Dendritic cell treated with granulocyte-macrophage colony-stimulating factor and Interleukin-4, amounts not matched to agents 40 ng/mL and 50 ng/mL, for 4 days (primary cell): Measurements from ENCODE around the gene ME2.
"Not testable (repeated sequence)": the region's sequence is repeated elsewhere in the genome, so short reads cannot be mapped to it uniquely, and the experiment has no call there.

Source experiments
- H3K27ac Mint-ChIP-seq: one replicate; pipeline ENCODE4 v1.8.0; 2022; ENCODE audit warnings: mild to moderate bottlenecking, mixed read lengths
- H3K27me3 Mint-ChIP-seq: one replicate; pipeline ENCODE4 v1.8.0; 2022; ENCODE audit warnings: mild to moderate bottlenecking, mixed read lengths
- H3K36me3 Mint-ChIP-seq: one replicate; pipeline ENCODE4 v1.8.0; 2022; ENCODE audit warnings: low read depth, mixed read lengths
- H3K4me1 Mint-ChIP-seq: one replicate; pipeline ENCODE4 v1.8.0; 2022; ENCODE audit warnings: low read depth, mixed read lengths
- H3K4me3 Mint-ChIP-seq: one replicate; pipeline ENCODE4 v1.8.0; 2022; ENCODE audit warnings: mild to moderate bottlenecking, moderate library complexity, mixed read lengths
- H3K9me3 Mint-ChIP-seq: one replicate; pipeline ENCODE4 v1.8.0; 2022; ENCODE audit warnings: mixed read lengths
- intact Hi-C: fragments of 100-400 bp; cut with micrococcal nuclease; formaldehyde crosslinking; loops from one replicate; pipeline ENCODE4 v1.15.0; 2022

ME2 gene

DNA sequence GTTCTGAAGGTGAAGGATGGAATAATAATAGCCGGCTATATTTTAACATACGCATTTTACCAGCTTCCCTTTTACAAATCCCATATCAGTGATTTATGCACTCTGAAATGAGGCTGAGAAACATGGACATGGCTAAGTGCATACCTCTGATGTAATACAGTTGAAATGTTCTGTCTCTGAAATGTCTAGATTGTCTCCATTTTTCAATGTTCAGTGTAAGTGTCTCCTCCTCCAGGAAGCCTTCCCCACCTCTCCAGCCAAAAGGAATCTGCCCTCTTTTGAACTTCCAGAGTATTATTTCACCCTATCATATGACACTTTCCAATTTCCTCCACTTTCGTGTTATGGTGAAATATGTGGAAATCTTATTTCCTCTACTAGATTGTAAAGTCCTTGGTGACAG is 29.5 kb upstream of the ME2 start:
- intact Hi-C loops = no loop called here
- Mint-ChIP-seq H3K27ac (peak overlapping the region; percentile 67), H3K4me1 (peaks cover 64% of the 10 kb centered on the region)

DNA sequence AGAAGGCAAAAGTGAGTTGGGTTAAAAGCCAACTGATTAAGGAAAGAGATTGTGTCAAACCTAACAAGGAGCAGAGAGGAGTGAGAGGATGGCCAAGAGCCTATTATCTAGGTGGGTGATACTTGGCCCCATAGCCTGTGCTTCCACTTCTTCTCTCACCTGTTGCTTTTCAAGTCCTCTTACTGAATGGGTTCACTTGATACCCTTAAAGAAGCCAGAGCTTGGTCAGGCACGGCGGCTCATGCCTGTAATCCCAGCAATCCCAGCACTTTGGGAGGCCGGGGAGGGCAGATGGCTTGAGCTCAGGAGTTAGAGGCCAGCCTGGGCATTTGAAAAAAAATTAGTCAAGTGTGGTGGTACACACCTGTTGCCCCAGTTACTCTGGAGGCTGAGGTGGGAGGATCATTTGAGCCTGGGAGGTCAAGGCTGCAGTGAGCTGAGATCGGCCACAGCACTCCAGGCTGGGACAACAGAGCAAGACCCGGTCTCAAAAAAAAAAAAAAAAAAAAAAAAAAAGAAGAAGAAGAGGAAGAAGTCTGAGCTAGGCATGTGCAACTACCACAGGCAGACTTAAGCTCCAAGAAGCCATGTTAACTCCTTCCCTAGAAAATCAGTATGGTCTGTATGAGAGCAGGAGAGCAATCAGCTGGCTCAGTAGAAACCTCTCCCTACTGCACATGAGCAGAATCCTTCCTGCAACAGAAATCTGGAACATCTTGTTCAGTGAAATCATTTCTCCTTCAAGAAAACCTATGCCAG is 28.4 kb upstream of the ME2 start:
- no peaks in the 10 kb centered on the region for H3K36me3 Mint-ChIP-seq
- peak overlapping the region; percentile 67 for H3K27ac Mint-ChIP-seq
- no peaks in the 10 kb centered on the region for H3K27me3 Mint-ChIP-seq
- intact Hi-C loops = no loop called here
- H3K4me1 Mint-ChIP-seq = peaks cover 74% of the 10 kb centered on the region
- H3K9me3 Mint-ChIP-seq = no peaks in the 10 kb centered on the region
- H3K4me3 Mint-ChIP-seq = no peak overlapping the region

More for the DNA sequence above, 29.5 kb upstream of the ME2 start:
- H3K27me3 Mint-ChIP-seq = no peaks in the 10 kb centered on the region
- H3K4me3 Mint-ChIP-seq = no peak overlapping the region
- H3K36me3 Mint-ChIP-seq = no peaks in the 10 kb centered on the region
- no peaks in the 10 kb centered on the region for H3K9me3 Mint-ChIP-seq

GRCh38 chr18:50853863-50854271 is 25.1 kb upstream of the ME2 start:
- Mint-ChIP-seq H3K4me3 (no peak overlapping the region), H3K27ac (peak overlapping the region; percentile 82), H3K4me1 (peaks cover 82% of the 10 kb centered on the region), H3K36me3 (no peaks in the 10 kb centered on the region), H3K9me3 (no peaks in the 10 kb centered on the region), H3K27me3 (no peaks in the 10 kb centered on the region)
- intact Hi-C loops = loop anchor here (2.0 kb wide), 2 partner anchors 17 to 25 kb away; partner anchors contain the start of gene ME2

- H3K4me1 Mint-ChIP-seq = peaks cover 78% of the 10 kb centered on the region
- H3K27ac Mint-ChIP-seq = peak overlapping the region; percentile 8
- no peaks in the 10 kb centered on the region for H3K36me3 Mint-ChIP-seq
- H3K27me3 Mint-ChIP-seq = no peaks in the 10 kb centered on the region
- no peak overlapping the region for H3K4me3 Mint-ChIP-seq
- H3K9me3 Mint-ChIP-seq = no peaks in the 10 kb centered on the region
- intact Hi-C loops = loop anchor here (2.0 kb wide), 1 partner anchor 23 kb away; the partner anchor contains the start of gene ME2
Measured at GRCh38 chr18:50855976-50856757, 22.8 kb upstream of the ME2 start.

- Mint-ChIP-seq H3K4me1 (peaks cover 78% of the 10 kb centered on the region), H3K27ac (peak overlapping the region; percentile 8)
- H3K9me3 Mint-ChIP-seq, H3K4me3 Mint-ChIP-seq, H3K27me3 Mint-ChIP-seq, H3K36me3 Mint-ChIP-seq, intact Hi-C loops: not testable (repeated sequence)
Measured at GRCh38 chr18:50857166-50857565, 21.8 kb upstream of the ME2 start.

- intact Hi-C loops = no loop called here
- no peaks in the 10 kb centered on the region for H3K27me3 Mint-ChIP-seq
- H3K27ac Mint-ChIP-seq = peak overlapping the region; percentile 8
- no peaks in the 10 kb centered on the region for H3K36me3 Mint-ChIP-seq
- no peak overlapping the region for H3K4me3 Mint-ChIP-seq
- peaks cover 78% of the 10 kb centered on the region for H3K4me1 Mint-ChIP-seq
- H3K9me3 Mint-ChIP-seq = no peaks in the 10 kb centered on the region
Measured at GRCh38 chr18:50857694-50858093, 21.2 kb upstream of the ME2 start.

DNA sequence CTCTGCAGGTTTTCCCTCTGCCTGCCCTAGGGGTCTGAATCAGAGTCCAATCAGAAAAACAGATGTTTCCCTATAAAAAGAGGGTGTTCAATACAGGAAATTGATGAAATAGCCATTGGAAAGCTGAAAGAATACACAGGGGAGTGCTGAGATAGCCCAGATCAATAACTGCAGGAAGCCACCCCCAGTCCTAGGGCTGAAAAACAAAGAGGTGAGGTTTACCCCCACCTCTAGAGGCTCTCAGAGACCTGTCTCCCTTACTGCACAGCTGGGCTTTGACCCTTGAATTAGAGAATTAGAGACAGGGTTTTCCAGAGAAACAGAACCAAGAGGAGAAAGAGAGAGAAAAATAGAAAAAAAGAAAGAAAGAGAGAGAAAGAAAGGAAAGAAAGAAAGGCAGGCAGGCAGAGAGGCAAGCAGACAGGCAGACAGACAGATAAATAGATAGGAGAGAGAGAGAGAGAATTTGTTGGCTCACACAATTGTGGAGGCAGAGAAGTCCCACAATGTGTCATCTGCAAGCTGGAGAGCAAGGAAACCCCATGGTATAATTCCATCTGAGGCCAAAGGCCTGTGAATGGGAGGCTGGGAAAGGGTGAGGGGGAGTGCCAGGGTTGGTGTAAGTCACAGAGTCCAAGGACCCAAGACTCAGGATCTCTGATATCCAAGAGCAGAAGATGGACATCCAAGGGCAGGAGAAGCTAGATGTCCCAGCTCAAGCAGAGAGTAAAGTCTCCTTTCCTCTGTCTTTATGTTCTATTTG is 18.9 kb upstream of the ME2 start:
- Mint-ChIP-seq H3K27ac (peak overlapping the region; percentile 76), H3K36me3 (no peaks in the 10 kb centered on the region), H3K4me3 (no peak overlapping the region), H3K27me3 (no peaks in the 10 kb centered on the region), H3K9me3 (no peaks in the 10 kb centered on the region), H3K4me1 (peaks cover 63% of the 10 kb centered on the region)
- intact Hi-C loops = no loop called here

- no peak overlapping the region for H3K4me3 Mint-ChIP-seq
- H3K4me1 Mint-ChIP-seq = peaks cover 51% of the 10 kb centered on the region
- H3K27me3 Mint-ChIP-seq = no peaks in the 10 kb centered on the region
- H3K9me3 Mint-ChIP-seq = no peaks in the 10 kb centered on the region
- intact Hi-C loops = no loop called here
- peak overlapping the region; percentile 78 for H3K27ac Mint-ChIP-seq
- no peaks in the 10 kb centered on the region for H3K36me3 Mint-ChIP-seq
Measured at GRCh38 chr18:50861617-50862016, 17.3 kb upstream of the ME2 start.

DNA sequence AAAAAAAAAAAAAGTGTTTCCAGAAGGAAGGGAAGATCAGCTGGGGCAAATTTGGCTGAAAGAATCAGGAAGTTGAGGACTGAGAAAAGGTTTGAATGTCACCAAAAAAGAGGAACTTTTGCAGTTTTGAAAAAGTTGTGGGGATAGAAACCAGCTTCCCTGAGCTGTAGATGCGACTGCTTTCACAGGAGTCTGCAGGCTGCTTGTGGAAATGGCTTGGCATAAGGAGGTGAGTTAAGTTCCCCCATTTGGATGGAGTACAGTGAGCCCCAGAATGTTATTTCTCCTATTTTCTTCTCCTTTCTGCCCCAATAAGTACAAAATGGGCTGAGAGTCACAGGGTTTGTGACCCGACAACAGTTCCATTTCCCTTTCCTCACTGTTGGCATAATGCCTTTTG is 16.5 kb upstream of the ME2 start:
- Mint-ChIP-seq H3K4me3 (peak overlapping the region; percentile 39), H3K4me1 (peaks cover 43% of the 10 kb centered on the region), H3K27ac (peak overlapping the region; percentile 78), H3K36me3 (no peaks in the 10 kb centered on the region), H3K9me3 (no peaks in the 10 kb centered on the region), H3K27me3 (no peaks in the 10 kb centered on the region)
- intact Hi-C loops = no loop called here

GRCh38 chr18:50863840-50864375 is 15.0 kb upstream of the ME2 start:
- H3K27ac Mint-ChIP-seq = no peak overlapping the region
- no peaks in the 10 kb centered on the region for H3K27me3 Mint-ChIP-seq
- H3K36me3 Mint-ChIP-seq = no peaks in the 10 kb centered on the region
- intact Hi-C loops = no loop called here
- no peaks in the 10 kb centered on the region for H3K9me3 Mint-ChIP-seq
- H3K4me1 Mint-ChIP-seq = peaks cover 34% of the 10 kb centered on the region
- no peak overlapping the region for H3K4me3 Mint-ChIP-seq

GRCh38 chr18:50866765-50867164 is 12.2 kb upstream of the ME2 start:
- Mint-ChIP-seq H3K4me1 (peaks cover 14% of the 10 kb centered on the region), H3K27ac (no peak overlapping the region), H3K4me3 (no peak overlapping the region), H3K9me3 (no peaks in the 10 kb centered on the region), H3K27me3 (no peaks in the 10 kb centered on the region), H3K36me3 (no peaks in the 10 kb centered on the region)
- intact Hi-C loops = loop anchor here (1.0 kb wide), 1 partner anchor 46 kb away; the partner anchor contains the start of gene MRO

GRCh38 chr18:50869150-50869549 is 9.8 kb upstream of the ME2 start:
- Mint-ChIP-seq H3K27ac (no peak overlapping the region), H3K4me1 (no peaks in the 10 kb centered on the region), H3K4me3 (no peak overlapping the region), H3K9me3 (no peaks in the 10 kb centered on the region), H3K36me3 (no peaks in the 10 kb centered on the region), H3K27me3 (no peaks in the 10 kb centered on the region)
- intact Hi-C loops = no loop called here

GRCh38 chr18:50870138-50870845 is 8.6 kb upstream of the ME2 start:
- Mint-ChIP-seq H3K27me3 (no peaks in the 10 kb centered on the region), H3K9me3 (no peaks in the 10 kb centered on the region), H3K36me3 (no peaks in the 10 kb centered on the region), H3K27ac (no peak overlapping the region), H3K4me3 (no peak overlapping the region), H3K4me1 (no peaks in the 10 kb centered on the region)
- intact Hi-C loops = no loop called here
